Sigmoid colon (tissue), 4 donors: ENCODE data around the gene RASSF8.

ENCODE experiments used
- CTCF ChIP-seq, 4 experiments: fragments of 450-650 bp in 3 of 4; fragments of 200-600 bp in 1 of 4; IDR thresholded peaks; one replicate each; pipeline ENCODE4 v1.5.1; 2016 to 2019; ENCODE audit warnings: antibody characterized with exemption in 4 of 4, mild to moderate bottlenecking in 3 of 4, moderate library complexity in 2 of 4
- POLR2A ChIP-seq, 2 donors: fragments of 450-650 bp; IDR thresholded peaks; one replicate each; pipeline ENCODE4 v1.6.1; 2016; ENCODE audit warnings: antibody characterized with exemption in 2 of 2, mild to moderate bottlenecking in 2 of 2, moderate library complexity in 2 of 2
- POLR2AphosphoS5 ChIP-seq, 4 donors: sonication (generic); formaldehyde crosslinking; IDR thresholded peaks; one replicate each; pipeline ENCODE4 v1.6.1; 2017; ENCODE audit warnings: antibody characterized with exemption in 4 of 4

- TF ChIP-seq CTCF (IDR thresholded peaks at IDR 0.05) (no peak), POLR2A (IDR thresholded peaks at IDR 0.05) (no peak), POLR2AphosphoS5 (IDR thresholded peaks at IDR 0.05) (no peak)
Observed at GRCh38 chr12:26058308-26058707, 99.8 kb downstream of the RASSF8 start.
